Skin of body (tissue), 2 donors: ENCODE results near the gene CPE. TPM values are rescaled to one million over a fixed set of nuclear protein-coding genes. Genes with fewer than 3 reads are reported as not detected.
"Not testable (repeated sequence)": the region's sequence is repeated elsewhere in the genome, so short reads cannot be mapped to it uniquely, and the experiment has no call there.

Source experiments
- DNase-seq: peaks from one replicate; lab custom pipeline; 2025; lab: John Stamatoyannopoulos, UW
- total RNA-seq: library from RNA; depleted of rRNA; stranded (reverse); fragments of >200 nt; gene quantifications from one replicate; pipeline ENCODE4 v1.2.3, GENCODE V29; 2014

Gene CPE
- total RNA-seq, 1 donor from 2014 or later: 87.3 TPM

DNA sequence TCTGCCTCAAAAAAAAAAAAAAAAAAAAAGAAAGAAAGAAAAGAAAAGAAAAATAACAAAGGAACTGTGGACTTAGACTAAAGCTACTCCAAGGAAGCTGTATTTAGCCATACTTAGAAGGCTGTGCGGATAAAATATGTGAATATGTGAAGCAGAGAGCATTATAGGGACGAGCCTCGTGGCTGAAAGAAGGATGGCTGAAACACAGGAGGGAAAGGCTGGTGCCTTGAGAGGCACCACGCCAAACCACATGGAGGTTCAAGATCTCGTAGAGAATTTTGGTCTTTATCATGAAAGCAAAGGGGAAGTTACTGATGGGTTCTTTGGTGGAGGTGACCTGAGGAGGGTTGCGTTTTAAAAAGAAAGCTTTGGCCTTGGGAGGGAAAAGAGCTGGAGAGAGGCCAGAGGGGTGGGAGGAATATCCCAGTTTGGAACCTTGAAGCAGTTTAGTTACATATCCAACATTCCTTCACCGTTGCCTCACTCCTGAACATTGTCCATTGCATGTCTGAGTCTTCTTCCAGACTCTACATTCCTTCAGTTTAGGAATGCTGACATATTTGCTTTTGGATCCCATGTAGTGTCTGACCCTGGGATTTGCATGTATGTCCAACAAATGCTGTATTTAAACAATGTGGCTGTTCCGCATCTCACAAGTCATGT, 82.5 kb downstream of the CPE start:
- peak; percentile 91 for DNase-seq

- no peak for DNase-seq
These were observed 83.2 kb downstream of the CPE start for GRCh38 chr4:165462009-165462408.

DNA sequence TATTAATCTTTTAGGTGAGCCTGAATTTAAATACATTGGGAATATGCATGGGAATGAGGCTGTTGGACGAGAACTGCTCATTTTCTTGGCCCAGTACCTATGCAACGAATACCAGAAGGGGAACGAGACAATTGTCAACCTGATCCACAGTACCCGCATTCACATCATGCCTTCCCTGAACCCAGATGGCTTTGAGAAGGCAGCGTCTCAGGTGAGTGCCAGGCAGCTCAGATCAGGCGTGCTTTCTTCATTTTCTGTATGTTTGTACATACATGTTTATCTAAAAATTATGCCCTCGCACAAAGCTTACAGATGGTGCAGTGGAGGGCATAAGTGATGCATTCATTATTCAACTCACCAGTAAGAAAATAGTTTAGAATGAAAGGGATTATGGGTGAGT, 85.6 kb downstream of the CPE start:
- no peak for DNase-seq

DNA sequence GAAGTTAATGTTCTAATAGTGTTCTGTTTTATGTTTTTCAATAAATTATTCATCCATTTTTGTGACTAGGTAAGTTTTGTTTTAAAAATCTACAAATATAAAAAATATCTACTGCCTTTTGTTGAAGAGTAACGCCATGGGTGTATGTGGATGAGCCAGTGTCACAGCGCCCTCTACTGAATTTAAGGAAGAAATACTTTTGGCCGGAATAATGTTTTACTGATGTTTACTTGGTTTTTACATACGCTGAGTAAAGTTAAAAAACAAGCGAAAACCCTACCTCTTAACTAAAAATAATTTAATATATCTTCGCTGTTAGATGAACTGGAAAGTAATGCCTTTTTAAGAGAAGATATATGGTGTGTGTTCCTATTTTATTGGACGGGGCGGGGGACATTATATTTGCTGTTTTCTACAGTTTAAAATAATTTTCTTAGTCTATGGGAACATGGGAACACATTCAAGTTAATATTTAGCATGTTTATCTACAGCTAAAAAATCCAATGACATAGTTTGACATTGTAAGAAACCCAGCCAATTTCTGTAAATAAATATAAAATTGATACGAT, 86.1 kb downstream of the CPE start:
- DNase-seq: peak; percentile 60

DNA sequence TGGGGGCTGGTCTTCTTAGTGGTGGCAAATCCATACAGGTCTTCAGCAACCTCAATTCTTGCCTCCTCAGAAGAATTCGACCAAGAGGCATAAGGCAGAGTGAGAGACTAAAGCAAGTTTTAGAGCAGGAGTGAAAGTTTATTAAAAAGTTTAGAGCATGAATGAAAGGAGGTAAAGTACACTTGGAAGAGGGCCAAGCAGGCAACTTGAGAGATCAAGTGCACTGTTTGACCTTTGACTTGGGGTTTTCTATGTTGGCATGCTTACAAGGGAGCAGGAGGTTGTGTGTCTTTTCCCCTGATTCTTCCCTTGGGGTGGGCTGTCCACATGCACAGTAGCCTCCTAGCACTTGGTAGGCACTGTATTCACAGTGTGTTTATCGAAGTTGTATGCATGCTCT, 91.2 kb downstream of the CPE start:
- DNase-seq: no peak

- DNase-seq: no peak
These were observed 94.3 kb downstream of the CPE start for GRCh38 chr4:165472943-165473676.

DNA sequence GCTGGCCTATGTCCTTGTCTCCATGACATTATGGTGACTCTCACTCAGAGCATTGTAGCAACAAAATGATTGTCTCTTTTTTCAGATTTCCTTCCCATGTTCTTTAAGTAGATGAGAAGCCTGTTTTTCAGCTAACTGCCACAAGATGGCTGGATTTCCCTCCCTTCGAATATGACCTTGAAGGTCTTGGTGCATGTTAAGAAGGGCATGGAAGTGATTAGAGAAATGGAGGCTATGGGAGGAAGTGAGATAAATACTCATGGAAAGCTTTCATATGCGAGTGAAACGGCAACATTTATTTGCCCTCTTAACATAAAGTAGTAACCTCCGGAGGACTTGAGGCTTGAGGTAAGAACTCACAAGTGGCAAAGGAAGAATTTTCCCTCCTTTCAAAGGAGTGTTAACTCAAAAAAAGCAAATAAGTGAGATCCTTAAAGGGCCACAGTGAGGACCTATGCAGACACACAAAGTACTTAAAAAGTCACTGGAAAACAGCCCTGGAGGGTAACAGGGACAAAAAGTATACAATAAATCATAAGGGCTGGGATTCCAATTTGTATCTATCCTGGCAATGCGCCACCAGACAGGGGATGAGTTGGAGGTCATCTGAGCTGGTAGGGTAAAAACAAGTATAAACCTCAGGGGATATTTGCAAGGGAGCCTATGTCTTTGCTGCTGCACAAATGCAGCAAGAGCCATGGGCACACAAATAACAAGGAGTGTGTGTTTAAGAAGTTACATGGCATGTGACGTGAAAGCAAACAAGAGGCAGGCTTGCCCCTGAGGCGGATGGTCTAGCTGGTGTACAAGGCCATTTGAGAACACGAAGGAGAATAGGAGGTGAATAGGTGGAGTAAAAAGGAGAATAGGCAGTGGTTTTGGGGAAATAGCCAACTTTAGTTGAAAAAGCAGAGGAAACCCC, 96.2 kb downstream of the CPE start:
- no peak for DNase-seq

GRCh38 chr4:165475706-165476070, 96.9 kb downstream of the CPE start:
- no peak for DNase-seq

GRCh38 chr4:165476214-165477098, 97.6 kb downstream of the CPE start:
- no peak for DNase-seq

DNA sequence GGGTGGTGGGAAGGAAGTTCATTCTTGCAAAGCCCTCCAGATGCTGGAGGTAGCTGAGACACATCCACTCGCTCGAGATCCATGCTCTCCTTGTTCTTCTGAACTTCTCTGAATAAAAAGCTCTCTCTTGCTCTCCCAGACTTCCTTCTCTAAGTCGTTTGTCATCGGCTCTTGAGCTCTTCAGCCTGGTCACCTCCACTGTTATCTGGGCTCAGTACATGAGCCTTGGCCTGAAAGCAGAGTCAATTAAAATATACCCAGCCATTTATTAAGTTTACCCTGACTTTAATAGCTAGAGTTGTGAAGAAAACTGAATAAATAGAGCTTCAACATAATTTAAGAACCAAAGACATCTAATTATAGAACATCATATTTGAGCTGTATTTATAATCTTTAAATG, 99.0 kb downstream of the CPE start:
- DNase-seq: no peak

- no peak for DNase-seq
These were observed 99.5 kb downstream of the CPE start for GRCh38 chr4:165478260-165478659.

DNA sequence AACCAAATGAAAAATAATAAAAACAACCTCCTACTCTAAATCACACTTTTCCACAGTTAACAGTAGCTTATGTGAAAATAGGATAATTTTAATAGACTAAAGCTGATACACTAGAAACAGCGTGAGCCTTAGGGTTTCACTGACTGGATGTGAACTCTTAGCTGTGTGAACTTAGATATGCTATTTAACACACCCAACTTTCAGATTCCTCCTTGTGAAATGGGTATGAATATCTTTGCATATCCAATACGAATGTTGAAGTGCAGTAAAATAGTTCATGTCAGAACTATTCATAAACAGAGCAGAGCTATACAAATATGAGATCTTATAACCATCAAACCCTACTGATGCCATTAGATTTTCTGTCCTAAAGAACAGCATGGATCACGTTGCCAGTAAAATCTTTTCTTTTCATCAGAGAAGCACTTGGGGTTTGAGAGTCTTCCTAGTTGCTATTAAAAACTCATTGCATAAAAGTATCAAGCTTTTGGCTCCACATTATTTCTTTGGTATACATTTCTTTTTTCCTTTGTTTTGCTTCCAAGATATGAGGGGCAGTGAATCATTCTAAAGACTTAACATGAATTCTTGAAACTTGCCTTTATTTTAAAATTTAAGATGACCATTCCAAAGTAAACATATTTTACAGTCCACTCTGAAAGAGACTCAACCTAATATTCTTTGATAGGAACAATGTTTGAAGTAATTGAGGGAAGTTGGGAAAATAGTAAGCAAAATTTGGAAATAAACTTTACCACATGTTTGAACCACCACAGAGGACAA, 102.4 kb downstream of the CPE start:
- no peak for DNase-seq

- DNase-seq: no peak
These were observed 111.0 kb downstream of the CPE start for GRCh38 chr4:165489786-165490185.

GRCh38 chr4:165492583-165492982, 113.8 kb downstream of the CPE start:
- DNase-seq: not testable (repeated sequence)

GRCh38 chr4:165493359-165493758, 114.6 kb downstream of the CPE start:
- peak; percentile 53 for DNase-seq

DNA sequence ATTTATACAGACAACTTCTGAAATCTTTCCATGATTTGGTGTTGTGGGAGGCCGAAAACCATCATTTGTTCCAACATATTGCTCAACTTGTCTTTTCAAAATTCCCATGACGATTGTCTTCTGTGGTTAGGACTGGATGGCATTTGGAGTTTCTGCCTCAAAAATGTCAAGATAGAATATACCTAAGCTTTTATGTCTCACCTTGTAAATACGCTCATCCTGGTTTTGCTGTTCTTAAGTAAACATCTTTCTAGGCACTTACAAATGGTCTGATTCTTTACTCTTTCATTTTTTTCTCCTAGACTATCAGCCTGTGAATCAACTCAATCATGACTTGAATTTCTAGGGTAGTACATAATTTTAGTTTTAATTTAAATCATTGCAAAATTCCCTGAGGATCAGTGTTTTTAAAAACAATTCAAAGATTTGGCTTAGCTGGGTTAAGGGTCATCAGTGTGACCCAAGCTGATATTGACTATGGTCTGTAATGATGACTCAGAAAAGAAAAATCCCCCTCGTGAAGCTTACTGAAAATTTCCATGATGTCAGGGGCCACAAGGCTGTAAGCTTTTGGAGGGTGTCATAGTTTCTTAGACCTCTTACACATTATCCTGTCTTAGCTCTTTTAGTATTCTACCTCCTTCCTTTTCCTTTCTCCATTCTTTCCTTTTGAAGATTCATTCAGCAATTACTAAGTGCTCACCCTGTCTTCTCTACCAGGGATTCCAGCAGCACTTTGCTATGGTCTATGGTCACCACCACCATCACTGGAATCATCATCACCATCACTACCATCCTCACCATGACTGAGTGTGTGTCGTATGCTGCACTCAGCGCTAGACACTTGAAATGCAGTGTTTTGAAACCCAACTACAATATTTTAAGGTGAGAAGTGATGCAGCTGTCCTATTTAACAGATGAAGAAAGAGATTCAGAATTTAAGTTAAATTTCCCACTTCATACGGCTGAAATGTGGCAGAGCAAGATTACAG, 124.4 kb downstream of the CPE start:
- no peak for DNase-seq

- DNase-seq: no peak
These were observed 125.4 kb downstream of the CPE start for GRCh38 chr4:165504184-165504583.

GRCh38 chr4:165505958-165506837, 127.4 kb downstream of the CPE start:
- no peak for DNase-seq
